HepG2 (cell line): ENCODE measurements around the gene PLEKHB2. TPM values are rescaled to one million over a fixed set of nuclear protein-coding genes. Genes with fewer than 3 reads are reported as not detected.

Experiments
- ATAC-seq: fragments of 200-7000 bp; cut with Tn5 transposase; 3 replicates; pipeline ENCODE4 v1.9.1; 2020; ENCODE audit warnings: mild to moderate bottlenecking, moderate library complexity
- BruUV-seq: library from RNA; stranded (reverse); fragments of 400-500 nt; replicated peaks from 2 replicates; lab custom pipeline; 2021; lab: Mats Ljungman, UMichigan
- CTCF ChIA-PET: fragments of 300-600 bp; formaldehyde crosslinking; extraction: SDS; loops from one replicate; lab custom pipeline; 2021; ENCODE audit warnings: low total read pairs, inconsistent platforms, low intra/inter-chr PET ratio; lab: Yijun Ruan, JAX
- POLR2A ChIA-PET: fragments of 350-600 bp; sonication (Branson Sonifier 250); formaldehyde crosslinking; loops from one replicate; lab custom pipeline; 2020; ENCODE audit warnings: antibody characterized with exemption, inconsistent platforms; lab: Yijun Ruan, JAX
- DNase-seq: peaks from one replicate; pipeline ENCODE4 v3.0.0-alpha.2; 2015; ENCODE audit warnings: low spot score
- FAIRE-seq: peaks from 3 replicates; lab custom pipeline; 2011; peaks lifted over from hg19 to GRCh38; lab: Jason Lieb, UNC
- H2AFZ ChIP-seq: one replicate; pipeline ENCODE4 v1.6.1; 2011; ENCODE audit warnings: low read length, inconsistent platforms
- H3K27ac ChIP-seq: fragments of 300-600 bp; 3 replicates; pipeline ENCODE4 v1.8.0; 2011; ENCODE audit warnings: mixed run types, mild to moderate bottlenecking, mixed read lengths, low read length, inconsistent platforms; ENCODE audit not compliant: insufficient read depth; ENCODE audit errors: extremely low read length
- H3K27me3 ChIP-seq, 2 experiments: fragments of 200-600 bp in 1 of 2; 2 replicates in 1 of 2; 3 replicates in 1 of 2; pipeline versions ENCODE4 v1.6.0 to v1.8.0; 2011; ENCODE audit warnings: low read length in 2 of 2, mild to moderate bottlenecking in 2 of 2, moderate library complexity in 2 of 2, inconsistent platforms in 1 of 2; ENCODE audit not compliant: insufficient read depth in 2 of 2, control insufficient read depth in 1 of 2
- H3K36me3 ChIP-seq, 2 experiments: fragments of 200-600 bp in 1 of 2; replicated peaks in 1 of 2; 2 replicates in 1 of 2; 3 replicates in 1 of 2; pipeline versions ENCODE4 v1.5.1 to v1.8.0; 2011; ENCODE audit warnings: low read length in 2 of 2, inconsistent platforms in 1 of 2; ENCODE audit not compliant: insufficient read depth in 2 of 2, control insufficient read depth in 1 of 2
- H3K4me1 ChIP-seq: 2 replicates; pipeline ENCODE4 v1.5.1; 2012; ENCODE audit warnings: low read length, inconsistent platforms; ENCODE audit not compliant: insufficient read depth
- H3K4me2 ChIP-seq: 2 replicates; pipeline ENCODE4 v1.6.0; 2011; ENCODE audit warnings: low read depth, low read length, inconsistent platforms
- H3K4me3 ChIP-seq, 3 experiments: fragments of 200-600 bp in 1 of 3; sonication (generic), shearing (Covaris generic) in 1 of 3; replicated peaks in 1 of 3; 2 replicates each; pipeline ENCODE4 v1.5.1; 2011 to 2016; ENCODE audit warnings: low read length in 3 of 3, inconsistent platforms in 2 of 3, low read depth in 2 of 3, mild to moderate bottlenecking in 2 of 3, control low read depth in 1 of 3, mixed read lengths in 1 of 3; ENCODE audit not compliant: insufficient read depth in 1 of 3
- H3K79me2 ChIP-seq: one replicate; pipeline ENCODE4 v1.6.1; 2011; ENCODE audit warnings: low read length, inconsistent platforms; ENCODE audit not compliant: insufficient read depth
- H3K9ac ChIP-seq: 2 replicates; pipeline ENCODE4 v1.6.0; 2011; ENCODE audit warnings: mild to moderate bottlenecking, low read depth, low read length, inconsistent platforms; ENCODE audit not compliant: insufficient read depth
- H3K9me3 ChIP-seq: 2 replicates; pipeline ENCODE4 v1.5.1; 2012; ENCODE audit warnings: mild to moderate bottlenecking, low read length
- H4K20me1 ChIP-seq: 2 replicates; pipeline ENCODE4 v1.6.0; 2011; ENCODE audit warnings: inconsistent platforms, mild to moderate bottlenecking, low read length, moderate library complexity; ENCODE audit not compliant: insufficient read depth
- ARNTL ChIP-seq: sonication (generic); formaldehyde crosslinking; IDR thresholded peaks from 2 replicates; pipeline ENCODE4 v1.4.0; 2020; ENCODE audit warnings: mild to moderate bottlenecking, missing genetic modification reagents
- ATAD3A ChIP-seq: sonication (generic); formaldehyde crosslinking; IDR thresholded peaks from 2 replicates; pipeline ENCODE4 v1.4.0; 2020; ENCODE audit warnings: missing genetic modification reagents
- EED ChIP-seq: sonication (generic); formaldehyde crosslinking; IDR thresholded peaks from 2 replicates; pipeline ENCODE4 v1.5.0; 2020; ENCODE audit warnings: mild to moderate bottlenecking, missing genetic modification reagents
- FOXM1 ChIP-seq: sonication (generic); formaldehyde crosslinking; IDR thresholded peaks from 2 replicates; pipeline ENCODE4 v1.5.0; 2020; ENCODE audit warnings: missing genetic modification reagents
- HNF4A ChIP-seq: sonication (generic); formaldehyde crosslinking; IDR thresholded peaks from 2 replicates; pipeline ENCODE4 v1.4.0; 2020; ENCODE audit warnings: missing genetic modification reagents
- HNRNPH1 ChIP-seq: fragments of 200-400 bp; formaldehyde crosslinking; optimal IDR thresholded peaks from 2 replicates; pipeline ENCODE3; 2017; ENCODE audit warnings: mild to moderate bottlenecking, low read depth, low read length
- ISX ChIP-seq: sonication (generic); formaldehyde crosslinking; conservative IDR thresholded peaks from 2 replicates; pipeline ENCODE4 v1.5.0; 2020; ENCODE audit warnings: missing genetic modification reagents
- KLF13 ChIP-seq: sonication (generic); formaldehyde crosslinking; IDR thresholded peaks from 2 replicates; pipeline ENCODE4 v1.4.0; 2020; ENCODE audit warnings: mild to moderate bottlenecking, missing genetic modification reagents
- KLF15 ChIP-seq: sonication (generic); formaldehyde crosslinking; IDR thresholded peaks from 2 replicates; pipeline ENCODE4 v1.8.1; 2023; ENCODE audit warnings: borderline replicate concordance, mild to moderate bottlenecking, inconsistent platforms, missing genetic modification reagents, mixed read lengths
- MTF2 ChIP-seq: sonication (generic); formaldehyde crosslinking; IDR thresholded peaks from 2 replicates; pipeline ENCODE4 v1.5.0; 2020; ENCODE audit warnings: missing genetic modification reagents, borderline replicate concordance
- NFIC ChIP-seq: IDR thresholded peaks from 2 replicates; pipeline ENCODE4 v1.6.1; 2012; ENCODE audit warnings: mild to moderate bottlenecking, low read length, inconsistent platforms
- NR1H2 ChIP-seq: sonication (generic); formaldehyde crosslinking; IDR thresholded peaks from 2 replicates; pipeline ENCODE4 v1.8.1; 2022; ENCODE audit warnings: low read depth, missing genetic modification reagents, borderline replicate concordance
- PAXIP1 ChIP-seq: sonication (generic); formaldehyde crosslinking; conservative IDR thresholded peaks from 2 replicates; pipeline ENCODE4 v1.4.0; 2020; ENCODE audit warnings: mild to moderate bottlenecking, missing genetic modification reagents, moderate library complexity
- RCOR2 ChIP-seq: IDR thresholded peaks from 2 replicates; pipeline ENCODE4 v1.6.1; 2016; ENCODE audit warnings: missing biosample characterization, missing genetic modification reagents
- SALL2 ChIP-seq: sonication (generic); formaldehyde crosslinking; IDR thresholded peaks from 2 replicates; pipeline ENCODE4 v1.8.1; 2023; ENCODE audit warnings: mild to moderate bottlenecking, missing genetic modification reagents, inconsistent platforms
- SAP130 ChIP-seq: IDR thresholded peaks from 2 replicates; pipeline ENCODE4 v1.6.1; 2016; ENCODE audit warnings: low read depth
- ZMAT3 ChIP-seq: sonication (generic); formaldehyde crosslinking; conservative IDR thresholded peaks from 2 replicates; pipeline ENCODE4 v1.7.0; 2021; ENCODE audit warnings: missing genetic modification reagents
- ZMYM3 ChIP-seq: sonication (generic); formaldehyde crosslinking; IDR thresholded peaks from 2 replicates; pipeline ENCODE4 v1.5.1; 2020; ENCODE audit warnings: mild to moderate bottlenecking, missing genetic modification reagents
- ZNF256 ChIP-seq: sonication (generic); formaldehyde crosslinking; conservative IDR thresholded peaks from 2 replicates; pipeline ENCODE4 v1.4.0; 2020; ENCODE audit warnings: missing genetic modification reagents
- ZNF576 ChIP-seq: sonication (generic); formaldehyde crosslinking; IDR thresholded peaks from 2 replicates; pipeline ENCODE4 v1.4.0; 2020; ENCODE audit warnings: mild to moderate bottlenecking, missing genetic modification reagents
- WGBS: methylation state at CpG from one replicate; pipeline ENCODE4 v1.1.6; 2017; ENCODE audit warnings: low lambda C conversion rate; 5-methylcytosine and 5-hydroxymethylcytosine counted together
- in situ Hi-C: cut with HindIII; loops from 2 replicates; pipeline ENCODE4 v1.10.0; 2017; ENCODE audit warnings: low pct_unique_long_range_greater_than_20kb; ENCODE audit not compliant: extremely low pct_ligation_motif_present
- intact Hi-C: fragments of 100-400 bp; cut with micrococcal nuclease; formaldehyde crosslinking; loops from one replicate; pipeline ENCODE4 v1.10.0; 2022; ENCODE audit not compliant: unreplicated experiment
- polyA plus RNA-seq, 8 experiments: library from polyadenylated mRNA; depleted of rRNA in 3 of 8; stranded (reverse) in 7 of 8; unstranded in 1 of 8; fragments of >200 nt; fragmentation: Illumina TruSeq in 4 of 8; extraction: Trizol in 4 of 8; gene quantifications; 2 replicates each; pipeline versions ENCODE4 v1.2.1 to v1.2.3, GENCODE V29; 2011 to 2016; ENCODE audit warnings: low read depth in 4 of 8, missing spikeins in 1 of 8, mixed read lengths in 1 of 8; ENCODE audit not compliant: insufficient read depth in 1 of 8
- total RNA-seq, 5 experiments: library from RNA; depleted of rRNA; stranded (reverse); fragments of >200 nt; fragmentation: Illumina TruSeq; extraction: Trizol; gene quantifications; 2 replicates each; pipeline ENCODE4 v1.2.3, GENCODE V29; 2016; ENCODE audit warnings: low read depth in 1 of 5

The PLEKHB2 gene
- total and polyA plus RNA-seq, 2 of the 13 experiments (the other 11 are each of a cell fraction or from before 2014, with no cell fraction given): 73.0 to 78.9 TPM

- peak; percentile 67 for TF ChIP-seq PAXIP1 (CRISPR knock-in tag)
- no peak for TF ChIP-seq MTF2 (CRISPR knock-in tag)
- peak; percentile 30; the same call in 1 of the 2 replicates for TF ChIP-seq HNF4A
- TF ChIP-seq NFIC: peak; percentile 25; the same call in 1 of the 2 replicates
- TF ChIP-seq ATAD3A (CRISPR knock-in tag): no peak
These were observed 28.4 kb upstream of the PLEKHB2 start (continued) for GRCh38 chr2:131076707-131077106.

- H3K9me3 ChIP-seq: no peaks in the 10 kb centered on the region
- POLR2A ChIA-PET: interaction anchor here (2.6 kb wide), 1 partner anchor 16 kb away, joined by 17 read pairs; the partner anchor contains the start of gene FAM168B
- peak overlapping the region; percentile 16; the same call in 1 of the 2 replicates for H3K4me2 ChIP-seq
- H3K9ac ChIP-seq: no peak overlapping the region
- CTCF ChIA-PET: no interaction called here
- H3K27ac ChIP-seq: peak overlapping the region; percentile 36
- no peak for FAIRE-seq
- no peak for DNase-seq
- peaks cover 65% of the 10 kb centered on the region for H3K79me2 ChIP-seq
- H3K4me1 ChIP-seq: peaks cover 39% of the 10 kb centered on the region
- no peak overlapping the region for H2AFZ ChIP-seq
- in situ Hi-C loops: no loop called here
- intact Hi-C loops: no loop called here
- no peak overlapping the region for H3K4me3 ChIP-seq
- BruUV-seq: TSS peak; percentile 1
- ATAC-seq: peak; percentile 70
- no peaks in the 10 kb centered on the region for H3K27me3 ChIP-seq
- peaks cover 42 to 83% of the 10 kb centered on the region in 2 experiments for H3K36me3 ChIP-seq
- H4K20me1 ChIP-seq: peaks cover 41% of the 10 kb centered on the region; the same call in 1 of the 2 replicates
- WGBS: 78% methylated on average over 11 of the region's 11 CpGs
- TF ChIP-seq NR1H2 (CRISPR knock-in tag) (no peak), ARNTL (CRISPR knock-in tag) (no peak), EED (CRISPR knock-in tag) (no peak), ZNF256 (CRISPR knock-in tag) (no peak), SALL2 (CRISPR knock-in tag) (no peak), FOXM1 (no peak), ZMAT3 (CRISPR knock-in tag) (0 out of 2 replicates have a peak, but pooled peaks have one; percentile 46), ZMYM3 (CRISPR knock-in tag) (no peak), KLF15 (CRISPR knock-in tag) (no peak), RCOR2 (CRISPR knock-in tag) (0 out of 2 replicates have a peak, but pooled peaks have one; percentile 11), HNRNPH1 (no peak), KLF13 (CRISPR knock-in tag) (no peak), SAP130 (CRISPR knock-in tag) (no peak), ISX (CRISPR knock-in tag) (no peak), ZNF576 (CRISPR knock-in tag) (no peak)
These were observed 27.8 kb upstream of the PLEKHB2 start for GRCh38 chr2:131077182-131077846.
